RWPE2 (cell line): Measurements from ENCODE around the gene EXT2.

ENCODE experiments used
- ATAC-seq: fragments of 200-7000 bp; cut with Tn5 transposase; 3 replicates; pipeline ENCODE4 v1.9.1; 2021; ENCODE audit warnings: low read depth
- DNase-seq: peaks from one replicate; pipeline ENCODE4 v3.0.0-alpha.2; 2020; ENCODE audit warnings: low spot score
- H3K27ac ChIP-seq: fragments of 450-650 bp; 2 replicates; pipeline ENCODE4 v1.5.1; 2017; ENCODE audit warnings: mild to moderate bottlenecking; ENCODE audit not compliant: poor library complexity, severe bottlenecking
- H3K27me3 ChIP-seq: fragments of 250-450 bp; sonication (Bioruptor Pico); 2 replicates; pipeline ENCODE4 v1.5.1; 2021; ENCODE audit warnings: mild to moderate bottlenecking, moderate library complexity; ENCODE audit not compliant: insufficient read depth, poor library complexity, severe bottlenecking
- H3K36me3 ChIP-seq: fragments of 250-450 bp; sonication (Bioruptor Pico); 2 replicates; pipeline ENCODE4 v1.5.1; 2020; ENCODE audit warnings: low read depth, mild to moderate bottlenecking, moderate library complexity
- H3K4me1 ChIP-seq: fragments of 250-450 bp; sonication (Bioruptor Pico); 2 replicates; pipeline ENCODE4 v1.5.1; 2021; ENCODE audit warnings: mild to moderate bottlenecking, moderate library complexity; ENCODE audit not compliant: insufficient read depth, poor library complexity, severe bottlenecking
- H3K4me3 ChIP-seq: fragments of 250-450 bp; sonication (Bioruptor Pico); 2 replicates; pipeline ENCODE4 v1.5.1; 2021; ENCODE audit warnings: mild to moderate bottlenecking, moderate library complexity; ENCODE audit not compliant: severe bottlenecking
- H3K9me3 ChIP-seq: fragments of 250-450 bp; sonication (Bioruptor Pico); 2 replicates; pipeline ENCODE4 v1.5.1; 2021; ENCODE audit warnings: mild to moderate bottlenecking, moderate library complexity; ENCODE audit not compliant: severe bottlenecking
- TF ChIP-seq, protein P1 (sequence below): fragments of 450-650 bp; IDR thresholded peaks from one replicate; pipeline ENCODE4 v1.5.1; 2017; ENCODE audit warnings: mild to moderate bottlenecking, moderate library complexity; ENCODE audit not compliant: poor library complexity, severe bottlenecking

EXT2 gene

DNA sequence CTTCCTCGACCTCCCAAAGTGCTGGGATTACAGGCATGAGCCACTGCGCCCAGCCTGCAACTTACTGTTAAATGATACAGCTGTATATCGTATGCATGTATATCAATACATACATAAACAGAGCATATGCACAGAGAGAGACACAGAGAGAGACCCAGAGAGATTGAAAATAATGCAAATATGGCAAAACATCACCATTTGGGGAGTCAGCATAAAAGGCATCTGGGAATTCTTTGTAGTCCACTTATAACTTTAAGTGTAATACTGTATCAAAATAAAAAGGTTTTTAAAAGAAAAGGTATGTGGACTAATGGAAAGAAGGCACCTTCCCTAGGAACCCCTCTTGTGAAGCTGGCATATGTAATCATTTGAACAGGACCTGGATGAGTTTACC lies 192.7 kb downstream of the EXT2 start:
- Histone ChIP-seq H3K4me3 (no peak overlapping the region), H3K27me3 (no peaks in the 10 kb centered on the region), H3K4me1 (no peaks in the 10 kb centered on the region), H3K36me3 (no peaks in the 10 kb centered on the region), H3K9me3 (no peaks in the 10 kb centered on the region), H3K27ac (no peak overlapping the region)
- TF ChIP-seq, protein P1, sequence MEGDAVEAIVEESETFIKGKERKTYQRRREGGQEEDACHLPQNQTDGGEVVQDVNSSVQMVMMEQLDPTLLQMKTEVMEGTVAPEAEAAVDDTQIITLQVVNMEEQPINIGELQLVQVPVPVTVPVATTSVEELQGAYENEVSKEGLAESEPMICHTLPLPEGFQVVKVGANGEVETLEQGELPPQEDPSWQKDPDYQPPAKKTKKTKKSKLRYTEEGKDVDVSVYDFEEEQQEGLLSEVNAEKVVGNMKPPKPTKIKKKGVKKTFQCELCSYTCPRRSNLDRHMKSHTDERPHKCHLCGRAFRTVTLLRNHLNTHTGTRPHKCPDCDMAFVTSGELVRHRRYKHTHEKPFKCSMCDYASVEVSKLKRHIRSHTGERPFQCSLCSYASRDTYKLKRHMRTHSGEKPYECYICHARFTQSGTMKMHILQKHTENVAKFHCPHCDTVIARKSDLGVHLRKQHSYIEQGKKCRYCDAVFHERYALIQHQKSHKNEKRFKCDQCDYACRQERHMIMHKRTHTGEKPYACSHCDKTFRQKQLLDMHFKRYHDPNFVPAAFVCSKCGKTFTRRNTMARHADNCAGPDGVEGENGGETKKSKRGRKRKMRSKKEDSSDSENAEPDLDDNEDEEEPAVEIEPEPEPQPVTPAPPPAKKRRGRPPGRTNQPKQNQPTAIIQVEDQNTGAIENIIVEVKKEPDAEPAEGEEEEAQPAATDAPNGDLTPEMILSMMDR, result no peak
- DNase-seq (no peak), ATAC-seq (no peak)

DNA sequence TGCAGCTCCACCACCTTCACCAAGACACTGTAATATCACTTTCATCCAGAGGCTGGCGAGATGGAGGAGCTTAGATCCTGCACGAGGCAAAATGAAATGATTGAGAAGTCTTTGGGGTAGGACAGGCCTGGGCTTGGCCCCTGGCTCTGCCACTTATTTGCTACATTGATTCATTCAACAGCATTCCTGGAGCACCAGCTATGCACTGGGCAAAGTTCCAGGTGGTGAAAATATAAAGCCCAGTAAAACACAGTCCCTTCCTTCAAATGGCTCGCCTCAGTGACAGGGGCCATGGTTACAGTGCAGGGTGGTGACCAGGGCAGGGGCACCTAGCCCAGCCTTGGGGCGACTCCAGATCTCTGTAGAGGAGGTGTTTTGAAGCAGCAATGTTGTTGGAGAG lies 194.7 kb downstream of the EXT2 start:
- no peaks in the 10 kb centered on the region for H3K27me3 ChIP-seq

More for the DNA sequence above, 194.7 kb downstream of the EXT2 start:
- Histone ChIP-seq H3K9me3 (no peaks in the 10 kb centered on the region), H3K27ac (no peak overlapping the region), H3K4me3 (no peak overlapping the region), H3K4me1 (no peaks in the 10 kb centered on the region), H3K36me3 (no peaks in the 10 kb centered on the region)
- ATAC-seq, result peak; percentile 69; the same call in 2 of the 3 replicates
- DNase-seq, result no peak
- TF ChIP-seq, protein P1, result no peak
